Right lung (tissue), 5 donors: ENCODE measurements around the gene ATXN7L1. TPM values are rescaled to one million over a fixed set of nuclear protein-coding genes. Genes with fewer than 3 reads are reported as not detected.

ENCODE experiments used
- DNase-seq, 2 donors: peaks; one replicate each; pipeline ENCODE4 v3.0.0-alpha.2; 2013
- polyA plus RNA-seq, 5 donors: library from polyadenylated mRNA; unstranded; fragments of 120-200 nt; gene quantifications; one replicate each; pipeline versions ENCODE4 v1.2.1 to v1.2.3, GENCODE V29; 2013; ENCODE audit warnings: inconsistent platforms in 1 of 5, low replicate concordance in 1 of 5; ENCODE audit not compliant: insufficient read length in 5 of 5, insufficient read depth in 1 of 5

ATXN7L1 gene
- polyA plus RNA-seq, 5 donors: 9.6 to 15.6 (median 14.0) TPM

- DNase-seq: no peak
Observed at GRCh38 chr7:105779856-105780780, 96.3 kb downstream of the ATXN7L1 start.

- no peak for DNase-seq
Observed at GRCh38 chr7:105778956-105779355, 97.4 kb downstream of the ATXN7L1 start.

GRCh38 chr7:105776986-105777910 is 99.2 kb downstream of the ATXN7L1 start:
- no peak for DNase-seq

GRCh38 chr7:105776068-105776790 is 100.2 kb downstream of the ATXN7L1 start:
- DNase-seq: no peak

- DNase-seq: no peak
Observed at GRCh38 chr7:105775580-105775979, 100.8 kb downstream of the ATXN7L1 start.

- no peak for DNase-seq
Observed at GRCh38 chr7:105773030-105773460, 103.4 kb downstream of the ATXN7L1 start.

GRCh38 chr7:105769901-105770628 is 106.3 kb downstream of the ATXN7L1 start:
- peak; percentile 67 to 77 for DNase-seq

- DNase-seq: no peak
Observed at GRCh38 chr7:105768898-105769507, 107.4 kb downstream of the ATXN7L1 start.

GRCh38 chr7:105768117-105768516 is 108.3 kb downstream of the ATXN7L1 start:
- DNase-seq: no peak

- DNase-seq: peak; percentile 63 to 66
Observed at GRCh38 chr7:105766421-105767073, 109.9 kb downstream of the ATXN7L1 start.

GRCh38 chr7:105765846-105766245 is 110.6 kb downstream of the ATXN7L1 start:
- DNase-seq: no peak

GRCh38 chr7:105764506-105764905 is 111.9 kb downstream of the ATXN7L1 start:
- no peak for DNase-seq

- no peak for DNase-seq
Observed at GRCh38 chr7:105760551-105761447, 115.6 kb downstream of the ATXN7L1 start.

GRCh38 chr7:105759670-105760550 is 116.5 kb downstream of the ATXN7L1 start:
- DNase-seq: peak in 1 of 2 donors; percentile 33

- DNase-seq: no peak
Observed at GRCh38 chr7:105756367-105756766, 120.0 kb downstream of the ATXN7L1 start.

GRCh38 chr7:105752671-105753275 is 123.6 kb downstream of the ATXN7L1 start:
- DNase-seq: no peak

- no peak for DNase-seq
Observed at GRCh38 chr7:105751054-105751453, 125.3 kb downstream of the ATXN7L1 start.
